GM18873 (cell line): ENCODE data around the gene KDM1B.
"Not testable (repeated sequence)": the region's sequence is repeated elsewhere in the genome, so short reads cannot be mapped to it uniquely, and the experiment has no call there.

Source experiments
- ATAC-seq: cut with Tn5 transposase; IDR thresholded peaks from one replicate; pipeline ENCODE4 v1.9.1; 2021; ENCODE audit warnings: mild to moderate bottlenecking, moderate library complexity, moderate number of reproducible peaks; ENCODE audit not compliant: unreplicated experiment, low FRiP score

The KDM1B gene

GRCh38 chr6:18148304-18149025, 6.8 kb upstream of the KDM1B start:
- ATAC-seq = no peak

GRCh38 chr6:18151391-18151790, 3.8 kb upstream of the KDM1B start:
- not testable (repeated sequence) for ATAC-seq

GRCh38 chr6:18151801-18152200, 3.4 kb upstream of the KDM1B start:
- no peak for ATAC-seq

GRCh38 chr6:18153311-18153703, 1.9 kb upstream of the KDM1B start:
- no peak for ATAC-seq

GRCh38 chr6:18154507-18155149, 594 bp upstream of the KDM1B start, which contains the start of gene TPMT:
TPMT (minus strand) TSS chr6:18155077; CDS start chr6:18149127, 5,950 bp downstream.
- ATAC-seq = peak; percentile 45

- ATAC-seq = peak; percentile 32
Measured at GRCh38 chr6:18155864-18156421, 721 bp downstream of the KDM1B start.

GRCh38 chr6:18160911-18161310, 5.7 kb downstream of the KDM1B start:
- no peak for ATAC-seq

- ATAC-seq = no peak
Measured at GRCh38 chr6:18161431-18161830, 6.2 kb downstream of the KDM1B start.

- no peak for ATAC-seq
Measured at GRCh38 chr6:18162401-18162800, 7.2 kb downstream of the KDM1B start.

GRCh38 chr6:18165751-18166150, 10.5 kb downstream of the KDM1B start:
- no peak for ATAC-seq

- ATAC-seq = no peak
Measured at GRCh38 chr6:18166312-18167036, 11.3 kb downstream of the KDM1B start.

- ATAC-seq = no peak
Measured at GRCh38 chr6:18168264-18168663, 13.0 kb downstream of the KDM1B start.

- no peak for ATAC-seq
Measured at GRCh38 chr6:18171871-18172270, 16.6 kb downstream of the KDM1B start.

- ATAC-seq = not testable (repeated sequence)
Measured at GRCh38 chr6:18176198-18176597, 21.0 kb downstream of the KDM1B start.

GRCh38 chr6:18177286-18177965, 22.2 kb downstream of the KDM1B start:
- ATAC-seq = no peak

GRCh38 chr6:18178960-18179615, 23.9 kb downstream of the KDM1B start:
- no peak for ATAC-seq

GRCh38 chr6:18179770-18180356, 24.6 kb downstream of the KDM1B start:
- no peak for ATAC-seq

- no peak for ATAC-seq
Measured at GRCh38 chr6:18182568-18182967, 27.3 kb downstream of the KDM1B start.

GRCh38 chr6:18183766-18184165, 28.5 kb downstream of the KDM1B start:
- no peak for ATAC-seq

GRCh38 chr6:18185624-18186023, 30.4 kb downstream of the KDM1B start:
- ATAC-seq = no peak
